Measurements from ENCODE around the gene KCNIP1. TPM values are rescaled to one million over a fixed set of nuclear protein-coding genes. Genes with fewer than 3 reads are reported as not detected.

KCNIP1 gene
- total and polyA plus RNA-seq, 9 of the 15 experiments (the other 6 are each of a cell fraction or from before 2014, with no cell fraction given) = not detected

GRCh38 chr5:170752257-170753215 is 248.7 kb downstream of the KCNIP1 start:
- Histone ChIP-seq H3K4me2 (ENCODE audit: insufficient read depth, low read length) (no peak overlapping the region), H3K27ac (ENCODE audit: extremely low read depth, low read depth, low read length) (no peak overlapping the region), H4K20me1 (replicated peaks; ENCODE audit: control insufficient read depth, insufficient read depth, low read length) (0 out of 2 replicates have a peak, but pooled peaks cover 3% of the 10 kb centered on the region), H3K4me3 (no peak overlapping the region), H3K27me3 (ENCODE audit: control insufficient read depth in 2 of 2, insufficient read depth in 2 of 2, low read length in 2 of 2) (peaks cover 2 to 17% of the 10 kb centered on the region in 2 experiments; a peak in 2 of 5 replicates), H3K9me1 (ENCODE audit: control insufficient read depth, insufficient read depth, low read length) (no peaks in the 10 kb centered on the region), H3K36me3 (ENCODE audit: control insufficient read depth, insufficient read depth, low read length) (no peaks in the 10 kb centered on the region), H3K9ac (ENCODE audit: insufficient read depth in 1 of 2, low read depth in 2 of 2, low read length in 2 of 2) (no peak overlapping the region), H3K79me2 (ENCODE audit: control insufficient read depth, insufficient read depth, low read length) (no peaks in the 10 kb centered on the region), H2AFZ (ENCODE audit: low read depth, low read length) (no peak overlapping the region), H3K9me3 (replicated peaks; ENCODE audit: control insufficient read depth, insufficient read depth, low read depth, low read length) (no peaks in the 10 kb centered on the region), H3K4me1 (replicated peaks in 1 of 2; ENCODE audit: control insufficient read depth in 2 of 2, insufficient read depth in 2 of 2, low read length in 2 of 2) (no peaks in the 10 kb centered on the region)
- intact Hi-C loops (cut with micrococcal nuclease) (no loop called here), in situ Hi-C loops (cut with MboI) (no loop called here)
- 2% methylated on average over 6 of the region's 10 CpGs for WGBS (ENCODE audit: insufficient coverage, low coverage, missing lambda C conversion rate)
- no peak for FAIRE-seq
- CTCF ChIA-PET (ENCODE audit: low intra/inter-chr PET ratio) = no interaction called here
- no TSS peak for BruUV-seq (replicated peaks)
- DNase-seq (ENCODE audit: extremely low read depth in 1 of 4, low spot score in 3 of 4) = no peak
- POLR2A ChIA-PET = no interaction called here
- no peak for ATAC-seq
- TF ChIP-seq SMARCB1 (IDR thresholded peaks at IDR 0.05; ENCODE audit: insufficient read length, low read depth) = no peak
- no peak for TF ChIP-seq PBX2 (CRISPR knock-in tag; IDR thresholded peaks at IDR 0.05; ENCODE audit: low read depth)
- no peak for TF ChIP-seq PBX2 (tag; conservative IDR thresholded peaks at IDR 0.05; ENCODE audit: low read depth)
- no peak for TF ChIP-seq ZNF668 (CRISPR knock-in tag; IDR thresholded peaks at IDR 0.05)
- TF ChIP-seq ZBTB5 (IDR thresholded peaks at IDR 0.05) = no peak
- no peak for TF ChIP-seq NEUROD1 (IDR thresholded peaks at IDR 0.05; ENCODE audit: borderline replicate concordance, low read depth, low read length, partially characterized antibody)
- no peak for TF ChIP-seq ZNF23 (CRISPR knock-in tag; IDR thresholded peaks at IDR 0.05)
- no peak for TF ChIP-seq TAF1 (IDR thresholded peaks at IDR 0.05; ENCODE audit: control insufficient read depth, extremely low read depth, insufficient read depth, low read length, severe bottlenecking)
- no peak for TF ChIP-seq MYBL2 (IDR thresholded peaks at IDR 0.05; ENCODE audit: low read depth)
- no peak for TF ChIP-seq MYBL2 (CRISPR knock-in tag; IDR thresholded peaks at IDR 0.05; ENCODE audit: borderline replicate concordance)
- TF ChIP-seq THRA (IDR thresholded peaks at IDR 0.05) = no peak
- no peak for TF ChIP-seq HCFC1 (IDR thresholded peaks at IDR 0.05; ENCODE audit: low read depth, low read length)
- TF ChIP-seq ZNF639 (CRISPR knock-in tag; conservative IDR thresholded peaks at IDR 0.05 in 1 of 2, IDR thresholded peaks at IDR 0.05 in 1 of 2) = no peak
